ENCODE results near the gene ARV1.
"Not testable (repeated sequence)": the region's sequence is repeated elsewhere in the genome, so short reads cannot be mapped to it uniquely, and the experiment has no call there.

Gene ARV1

DNA sequence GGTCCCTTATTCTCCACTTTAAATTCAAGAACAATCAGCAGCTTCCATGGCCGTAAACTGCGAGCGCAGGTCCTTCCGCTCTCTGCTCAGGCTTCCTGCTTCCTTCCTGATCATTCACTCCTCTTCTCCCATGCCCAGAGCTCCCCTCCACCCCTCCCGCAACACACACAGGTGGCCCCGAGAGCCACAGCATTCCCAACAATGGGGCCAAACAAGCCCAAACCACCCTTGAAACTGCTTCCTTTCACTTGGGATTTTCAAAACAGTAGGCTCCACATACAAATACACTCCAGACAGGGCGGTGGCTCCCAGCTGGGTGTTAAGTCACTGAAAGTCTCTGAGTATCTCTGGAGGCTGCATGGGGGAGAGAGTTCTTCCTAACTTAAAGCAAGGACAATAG lies 49.8 kb downstream of the ARV1 start:
- H3K36me3 ChIP-seq (ENCODE audit: insufficient read depth, low read length) = peaks cover 8% of the 10 kb centered on the region
- H2AFZ ChIP-seq (ENCODE audit: low read depth, low read length) = no peak overlapping the region
- H3K9me3 ChIP-seq (ENCODE audit: low read length) = peaks cover 4% of the 10 kb centered on the region
- H3K4me3 ChIP-seq (ENCODE audit: low read length) = no peak overlapping the region
- no peaks in the 10 kb centered on the region for H3K4me1 ChIP-seq (ENCODE audit: insufficient read depth, low read length)
- H3K27me3 ChIP-seq (ENCODE audit: insufficient read depth, low read length) = no peaks in the 10 kb centered on the region

DNA sequence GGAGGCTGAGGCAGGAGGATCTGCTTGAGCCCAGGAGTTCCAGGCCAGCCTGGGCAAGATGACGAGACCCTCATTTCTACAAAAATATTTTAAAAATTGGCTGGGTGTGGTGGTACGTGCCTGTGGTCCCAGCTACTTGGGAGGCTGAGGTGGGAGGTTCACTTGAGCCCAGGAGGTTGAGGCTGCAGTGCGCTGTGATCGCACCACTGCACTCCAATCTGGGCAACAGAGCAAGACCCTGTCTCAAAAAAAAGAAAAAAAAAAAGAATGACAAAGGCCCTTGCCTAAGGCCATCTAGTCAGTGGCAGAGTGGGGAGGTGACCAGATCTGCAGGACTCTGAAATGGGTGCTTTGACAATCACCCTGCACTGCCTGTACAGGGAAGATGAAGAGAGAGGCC lies 50.4 kb downstream of the ARV1 start:
- H3K36me3 ChIP-seq (ENCODE audit: insufficient read depth, low read length); H3K9me3 ChIP-seq (ENCODE audit: low read length); H3K27me3 ChIP-seq (ENCODE audit: insufficient read depth, low read length); H3K4me3 ChIP-seq (ENCODE audit: low read length); H3K4me1 ChIP-seq (ENCODE audit: insufficient read depth, low read length); H2AFZ ChIP-seq (ENCODE audit: low read depth, low read length): not testable (repeated sequence)

DNA sequence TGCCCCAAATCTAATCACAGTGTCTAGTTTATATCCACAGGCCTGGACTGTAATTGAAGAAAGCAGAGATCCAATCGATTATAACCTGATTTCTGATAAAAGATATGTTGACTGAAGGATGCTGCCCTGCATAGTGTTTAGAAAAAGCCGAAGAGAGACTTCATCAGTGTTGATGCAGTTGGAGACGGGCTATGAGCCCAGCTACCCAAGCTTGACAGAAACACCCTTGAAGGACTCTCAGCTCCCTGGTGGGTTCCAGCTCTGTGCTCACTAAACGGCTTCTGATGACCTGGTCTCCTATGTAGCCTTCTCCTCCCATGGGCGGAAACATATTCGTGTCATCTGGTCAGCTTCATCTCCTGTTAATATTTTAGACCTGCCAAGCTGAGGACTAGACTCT lies 50.9 kb downstream of the ARV1 start:
- Histone ChIP-seq H3K36me3 (ENCODE audit: insufficient read depth, low read length) (peaks cover 8% of the 10 kb centered on the region), H3K9me3 (ENCODE audit: low read length) (peaks cover 4% of the 10 kb centered on the region), H3K4me3 (ENCODE audit: low read length) (no peak overlapping the region), H3K27me3 (ENCODE audit: insufficient read depth, low read length) (no peaks in the 10 kb centered on the region), H3K4me1 (ENCODE audit: insufficient read depth, low read length) (no peaks in the 10 kb centered on the region), H2AFZ (ENCODE audit: low read depth, low read length) (no peak overlapping the region)

DNA sequence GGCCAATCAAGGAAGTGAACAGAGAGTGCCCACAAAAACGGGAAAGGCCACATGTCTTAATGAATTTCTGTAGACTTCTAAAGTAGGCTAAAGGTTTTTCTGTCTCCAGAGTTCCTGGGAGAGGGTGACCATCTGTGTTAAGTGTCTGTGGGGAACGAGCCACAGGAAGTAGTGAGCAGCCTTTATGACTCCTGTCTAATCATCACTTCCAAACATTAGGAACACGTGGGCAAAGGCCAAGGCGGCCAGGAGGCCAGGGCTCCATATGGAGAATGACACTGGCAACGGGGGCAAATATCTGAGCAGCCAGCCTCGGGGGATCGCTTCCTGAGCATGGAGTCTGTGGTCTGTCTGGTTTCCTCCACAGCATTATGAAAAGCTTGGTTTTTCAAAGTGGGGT lies 54.1 kb downstream of the ARV1 start:
- Histone ChIP-seq H3K9me3 (ENCODE audit: low read length) (no peaks in the 10 kb centered on the region), H3K4me3 (ENCODE audit: low read length) (no peak overlapping the region), H3K4me1 (ENCODE audit: insufficient read depth, low read length) (no peaks in the 10 kb centered on the region), H3K36me3 (ENCODE audit: insufficient read depth, low read length) (peaks cover 7% of the 10 kb centered on the region), H2AFZ (ENCODE audit: low read depth, low read length) (no peak overlapping the region), H3K27me3 (ENCODE audit: insufficient read depth, low read length) (no peaks in the 10 kb centered on the region)

DNA sequence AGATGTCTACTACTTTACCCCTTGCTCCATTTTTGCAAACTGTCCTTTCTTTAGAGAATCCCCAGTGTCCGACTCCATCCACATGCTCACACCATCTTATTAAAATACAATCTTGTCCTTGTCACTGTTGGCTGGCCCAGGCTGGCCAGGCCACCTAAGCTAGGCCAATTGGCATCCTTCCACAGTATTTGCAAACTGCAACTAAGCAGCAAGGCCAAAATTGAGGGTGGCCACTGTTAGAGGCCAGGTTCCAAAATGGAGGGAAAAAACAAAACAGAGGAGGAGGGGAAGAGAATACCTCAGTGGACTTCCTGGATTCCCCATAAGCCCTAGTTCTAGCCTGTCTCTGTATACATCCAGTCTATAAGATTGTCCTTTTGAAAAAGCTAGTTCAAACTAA lies 56.9 kb downstream of the ARV1 start:
- Histone ChIP-seq H3K9me3 (ENCODE audit: low read length) (no peaks in the 10 kb centered on the region), H3K27me3 (ENCODE audit: insufficient read depth, low read length) (no peaks in the 10 kb centered on the region), H3K4me3 (ENCODE audit: low read length) (no peak overlapping the region), H2AFZ (ENCODE audit: low read depth, low read length) (no peak overlapping the region), H3K4me1 (ENCODE audit: insufficient read depth, low read length) (peaks cover 15% of the 10 kb centered on the region), H3K36me3 (ENCODE audit: insufficient read depth, low read length) (peaks cover 3% of the 10 kb centered on the region)

DNA sequence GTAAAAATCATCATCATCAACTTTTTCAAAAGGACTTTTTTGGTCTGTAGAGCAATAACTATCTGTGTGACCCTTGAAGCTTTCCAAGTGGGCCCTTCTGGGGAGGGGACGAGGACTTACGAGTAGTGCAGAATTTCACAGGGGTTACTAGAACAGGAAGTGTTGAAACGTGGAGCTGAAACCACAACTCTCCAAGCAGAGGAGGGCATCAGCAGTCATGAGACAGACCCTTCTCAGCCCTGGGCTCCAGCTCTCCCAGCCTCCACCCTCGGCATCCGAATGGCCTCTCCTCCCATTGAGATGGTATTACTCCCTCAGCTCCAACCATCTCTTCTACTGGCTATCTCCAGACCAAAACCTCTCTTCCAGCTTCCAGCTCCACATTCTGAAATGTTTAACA lies 57.5 kb downstream of the ARV1 start:
- Histone ChIP-seq H3K36me3 (ENCODE audit: insufficient read depth, low read length) (peaks cover 3% of the 10 kb centered on the region), H3K27me3 (ENCODE audit: insufficient read depth, low read length) (no peaks in the 10 kb centered on the region), H3K9me3 (ENCODE audit: low read length) (no peaks in the 10 kb centered on the region), H3K4me3 (ENCODE audit: low read length) (no peak overlapping the region), H3K4me1 (ENCODE audit: insufficient read depth, low read length) (peaks cover 21% of the 10 kb centered on the region), H2AFZ (ENCODE audit: low read depth, low read length) (no peak overlapping the region)

DNA sequence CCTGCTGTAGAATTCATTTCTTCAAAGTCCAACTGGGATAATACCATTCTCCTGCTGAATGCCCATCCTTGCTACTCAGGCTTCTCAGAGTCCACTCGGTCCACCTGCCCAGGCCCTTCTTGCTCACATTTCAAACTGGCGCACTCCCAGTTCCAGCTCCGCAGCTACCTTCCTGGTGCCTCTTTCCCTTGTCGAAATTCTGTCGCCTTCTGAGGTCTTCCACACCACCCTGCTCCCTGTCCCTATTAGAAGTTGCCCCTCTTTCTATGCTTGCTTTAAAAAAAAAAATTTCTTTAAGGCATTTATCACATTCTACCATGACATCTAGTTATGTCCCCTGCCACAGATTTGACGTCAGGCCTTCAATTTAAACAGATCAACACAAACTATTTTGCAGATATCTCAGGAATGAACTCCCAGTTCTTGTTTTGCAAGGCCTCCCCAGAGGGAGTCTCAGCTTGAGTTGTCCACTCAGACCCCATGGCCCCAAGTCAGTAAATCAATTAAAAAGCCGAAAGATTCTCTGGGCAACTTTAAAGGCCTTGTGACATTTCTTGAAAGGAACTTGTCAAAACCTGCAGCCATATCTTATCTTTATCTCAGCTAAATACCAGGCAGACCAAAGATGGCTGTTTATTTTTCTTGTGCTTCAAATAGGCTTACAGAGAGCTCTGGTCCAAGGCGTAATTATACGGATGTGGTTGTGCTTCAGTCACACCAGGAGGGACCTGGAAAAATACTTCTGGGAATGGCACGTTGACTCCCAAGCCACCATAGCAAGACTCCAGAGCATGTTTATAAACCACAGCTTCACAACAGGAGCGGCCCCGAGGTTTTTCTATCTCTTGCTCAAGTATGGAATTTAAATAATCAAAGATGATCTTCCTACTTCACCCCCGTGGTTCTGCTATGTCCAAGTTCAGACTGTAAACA lies 59.0 kb downstream of the ARV1 start:
- peaks cover 3% of the 10 kb centered on the region for H3K36me3 ChIP-seq (ENCODE audit: insufficient read depth, low read length)
- H3K4me1 ChIP-seq (ENCODE audit: insufficient read depth, low read length) = peaks cover 21% of the 10 kb centered on the region
- no peak overlapping the region for H2AFZ ChIP-seq (ENCODE audit: low read depth, low read length)
- H3K4me3 ChIP-seq (ENCODE audit: low read length) = peak overlapping the region; percentile 59
- H3K9me3 ChIP-seq (ENCODE audit: low read length) = no peaks in the 10 kb centered on the region
- H3K27me3 ChIP-seq (ENCODE audit: insufficient read depth, low read length) = no peaks in the 10 kb centered on the region

DNA sequence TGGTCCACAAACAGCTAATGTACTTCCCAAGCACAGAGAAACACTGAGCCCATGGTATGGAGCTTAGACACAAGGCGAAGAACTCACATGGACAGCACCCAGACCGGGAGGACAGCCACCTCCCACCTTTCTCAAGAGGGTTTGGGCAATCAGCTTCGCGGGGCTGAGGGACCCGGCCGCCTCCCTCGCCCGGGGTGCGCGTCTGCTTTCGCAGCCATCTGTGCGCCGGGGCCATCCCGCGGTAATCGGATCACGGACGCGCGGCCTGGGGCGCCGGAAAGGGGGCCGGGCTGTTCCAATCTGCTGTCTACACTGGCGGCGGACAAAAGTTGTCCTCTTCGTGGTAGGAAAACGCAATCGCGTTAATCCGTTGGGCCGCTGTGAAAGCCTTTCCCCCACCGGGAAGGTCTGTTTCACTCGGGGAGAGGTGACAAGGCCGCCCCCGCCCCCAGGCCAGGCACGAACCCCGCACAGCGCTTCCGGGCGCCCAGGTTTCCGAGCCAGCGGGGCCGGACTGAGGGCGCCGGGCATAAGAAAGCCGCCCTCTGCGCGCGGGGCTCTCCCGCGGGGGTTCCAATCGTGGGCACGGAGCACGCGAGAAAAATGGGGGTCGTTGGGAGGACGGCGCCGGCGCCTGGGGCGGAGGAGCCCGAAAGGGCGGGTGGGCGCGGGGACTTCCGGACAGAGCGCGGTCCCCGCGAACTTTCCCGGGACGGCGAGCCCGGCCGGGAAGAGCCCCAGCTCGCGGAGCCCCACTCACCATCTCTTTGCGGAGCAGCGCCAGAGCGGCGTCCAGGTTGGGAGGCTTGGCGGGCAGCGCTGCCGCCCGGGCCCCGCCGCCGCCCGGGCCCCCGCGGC lies 60.5 kb downstream of the ARV1 start:
- Histone ChIP-seq H2AFZ (ENCODE audit: low read depth, low read length) (peak overlapping the region; percentile 93), H3K36me3 (ENCODE audit: insufficient read depth, low read length) (no peaks in the 10 kb centered on the region), H3K4me3 (ENCODE audit: low read length) (peak overlapping the region; percentile 59), H3K9me3 (ENCODE audit: low read length) (peaks cover under 1% of the 10 kb centered on the region), H3K4me1 (ENCODE audit: insufficient read depth, low read length) (peaks cover 21% of the 10 kb centered on the region), H3K27me3 (ENCODE audit: insufficient read depth, low read length) (no peaks in the 10 kb centered on the region)

DNA sequence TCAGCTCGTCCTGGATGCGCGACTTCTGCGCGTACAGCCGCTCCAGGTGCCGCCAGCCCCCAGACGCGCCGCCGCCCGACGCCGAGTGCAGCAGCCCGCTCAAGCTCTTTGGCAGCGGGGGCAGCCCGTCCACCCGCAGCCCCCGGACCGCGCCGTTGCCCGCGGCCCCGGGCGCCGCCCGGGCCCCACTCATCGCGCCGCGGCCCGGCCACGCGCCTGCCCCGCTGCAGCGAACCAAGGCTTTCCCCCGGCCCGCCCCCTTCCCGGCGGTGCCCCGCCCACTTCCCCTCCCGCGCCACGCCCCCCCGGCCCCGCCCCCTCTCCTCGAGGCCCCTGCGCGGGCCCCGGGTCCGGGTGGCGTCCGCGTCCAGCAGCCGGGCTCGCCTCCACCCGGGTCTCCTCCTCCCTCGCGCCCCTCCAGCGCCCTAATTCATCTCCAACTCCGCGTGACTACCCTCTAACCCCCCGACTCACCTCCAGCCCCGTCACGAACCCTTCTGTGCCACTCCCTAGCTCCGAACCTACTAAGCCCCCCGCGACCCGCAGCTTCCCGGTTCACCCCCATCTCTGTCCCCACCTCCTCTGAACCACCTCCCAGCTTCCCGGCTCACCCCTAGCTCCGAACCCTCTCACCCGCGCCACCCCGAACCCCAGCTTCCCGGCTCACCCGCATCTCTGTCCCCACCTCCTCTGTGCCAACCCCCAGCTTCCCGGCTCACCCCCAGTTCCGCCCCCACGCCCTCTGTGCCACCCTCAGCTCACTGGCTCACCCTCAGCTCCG lies 61.3 kb downstream of the ARV1 start, which contains the start of gene FAM89A:
TSS of gene FAM89A (minus strand) at position 236 of the 781 bp plus-strand sequence. CDS start at position 193, 43 bp downstream.
- Histone ChIP-seq H2AFZ (ENCODE audit: low read depth, low read length) (peak within 1 kb of the TSS; percentile 93), H3K36me3 (ENCODE audit: insufficient read depth, low read length) (no peaks in the 10 kb centered on the region), H3K27me3 (ENCODE audit: insufficient read depth, low read length) (peaks cover 3% of the 10 kb centered on the region), H3K9me3 (ENCODE audit: low read length) (peaks cover 7% of the 10 kb centered on the region), H3K4me1 (ENCODE audit: insufficient read depth, low read length) (peaks cover 21% of the 10 kb centered on the region), H3K4me3 (ENCODE audit: low read length) (peak within 1 kb of the TSS; percentile 59)

DNA sequence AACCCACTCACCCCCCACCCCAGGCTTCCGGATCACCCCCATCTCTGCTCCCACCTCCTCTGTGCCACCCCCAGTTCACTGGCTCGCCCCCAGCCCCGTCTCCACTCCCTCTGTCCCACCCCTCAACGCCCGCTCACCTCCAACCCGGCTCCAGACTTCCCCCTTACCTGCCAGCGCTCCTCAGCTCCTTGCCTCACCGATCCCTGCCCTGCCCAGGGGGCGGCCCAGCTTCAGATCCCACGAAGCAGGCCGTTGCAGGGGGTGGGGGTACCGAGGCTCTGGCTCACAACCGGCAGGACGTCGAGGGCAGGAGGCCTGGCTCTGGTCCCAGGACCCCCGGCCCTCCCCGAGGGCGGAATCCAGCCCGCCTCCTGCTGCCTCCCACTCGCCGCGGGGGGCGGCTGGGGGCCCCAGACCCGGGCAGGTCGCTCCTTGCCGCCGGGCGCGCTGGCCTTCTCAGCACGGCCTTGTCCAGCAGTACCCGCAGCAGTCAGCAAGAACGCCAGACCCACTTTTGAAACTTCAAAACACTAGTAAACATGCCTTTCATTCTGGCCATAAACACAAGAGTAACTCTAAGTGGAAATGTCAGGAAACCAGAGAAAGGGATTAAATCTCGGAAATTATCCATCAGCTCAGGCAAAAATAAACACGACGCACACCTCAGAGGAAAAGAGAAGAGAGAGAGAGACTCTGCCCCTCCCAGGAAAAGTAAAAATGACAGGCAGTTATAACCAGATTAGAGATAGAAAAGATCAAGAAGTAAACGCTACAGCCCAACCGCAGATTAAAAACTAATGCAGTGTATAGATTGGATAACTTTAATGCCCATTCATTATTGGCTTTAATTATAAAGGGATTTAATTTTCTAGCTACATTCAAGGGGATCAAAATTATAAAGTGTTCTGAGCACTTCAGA lies 62.2 kb downstream of the ARV1 start:
- H3K9me3 ChIP-seq (ENCODE audit: low read length) = peaks cover 7% of the 10 kb centered on the region
- H3K36me3 ChIP-seq (ENCODE audit: insufficient read depth, low read length) = no peaks in the 10 kb centered on the region
- no peak overlapping the region for H3K4me3 ChIP-seq (ENCODE audit: low read length)
- peaks cover 21% of the 10 kb centered on the region for H3K4me1 ChIP-seq (ENCODE audit: insufficient read depth, low read length)
- H3K27me3 ChIP-seq (ENCODE audit: insufficient read depth, low read length) = peaks cover 3% of the 10 kb centered on the region
- H2AFZ ChIP-seq (ENCODE audit: low read depth, low read length) = peak overlapping the region; percentile 78

DNA sequence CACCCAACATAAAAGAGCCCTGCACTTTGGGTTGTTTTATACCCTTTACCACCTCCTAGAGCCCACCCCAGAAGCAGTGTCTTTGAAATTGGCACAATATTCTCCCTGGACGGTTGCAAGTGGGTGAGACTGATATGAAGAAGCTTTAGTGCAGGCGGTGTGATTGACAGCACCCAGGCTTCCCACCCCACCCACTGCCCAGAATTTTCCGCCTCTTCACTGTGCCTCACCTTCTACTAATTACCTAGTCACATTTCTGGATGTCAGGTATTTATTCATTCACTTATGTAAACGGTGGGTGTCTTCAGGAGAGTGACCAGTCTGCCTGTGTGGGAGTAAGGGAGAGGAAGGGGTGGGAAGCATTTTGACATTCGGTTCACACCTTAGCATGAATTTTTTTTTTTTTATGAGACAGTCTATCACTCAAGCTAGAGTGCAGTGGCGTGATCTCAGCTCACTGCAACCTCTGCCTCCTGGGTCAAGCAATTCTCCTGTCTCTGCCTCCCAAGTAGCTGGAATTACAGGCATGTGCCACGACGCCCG lies 62.9 kb downstream of the ARV1 start:
- Histone ChIP-seq H3K4me3 (ENCODE audit: low read length) (no peak overlapping the region), H3K9me3 (ENCODE audit: low read length) (peaks cover 7% of the 10 kb centered on the region), H2AFZ (ENCODE audit: low read depth, low read length) (no peak overlapping the region), H3K36me3 (ENCODE audit: insufficient read depth, low read length) (no peaks in the 10 kb centered on the region), H3K27me3 (ENCODE audit: insufficient read depth, low read length) (peaks cover 4% of the 10 kb centered on the region), H3K4me1 (ENCODE audit: insufficient read depth, low read length) (peaks cover 21% of the 10 kb centered on the region)

DNA sequence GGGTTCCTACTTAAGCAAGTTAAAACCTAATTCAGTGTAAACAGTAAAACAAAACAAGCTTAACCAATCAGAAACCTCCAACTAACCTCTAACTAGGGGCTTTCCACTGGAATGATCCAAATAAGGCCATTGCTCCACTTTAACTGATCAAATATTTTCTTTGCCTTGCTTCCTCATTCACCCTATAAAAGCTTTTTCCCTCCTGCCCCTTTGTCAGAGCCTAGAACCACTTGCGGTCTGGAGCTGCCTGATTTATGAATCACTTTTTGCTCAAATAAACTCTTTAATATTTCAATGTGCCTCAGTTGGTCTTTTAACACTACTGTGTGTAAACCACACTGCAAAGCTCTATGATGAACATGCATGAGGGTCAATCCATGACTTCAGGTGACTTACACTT lies 65.7 kb downstream of the ARV1 start:
- H3K27me3 ChIP-seq (ENCODE audit: insufficient read depth, low read length) = peaks cover 12% of the 10 kb centered on the region
- H2AFZ ChIP-seq (ENCODE audit: low read depth, low read length) = no peak overlapping the region
- H3K36me3 ChIP-seq (ENCODE audit: insufficient read depth, low read length) = no peaks in the 10 kb centered on the region

More for the DNA sequence above, 65.7 kb downstream of the ARV1 start:
- no peak overlapping the region for H3K4me3 ChIP-seq (ENCODE audit: low read length)
- H3K4me1 ChIP-seq (ENCODE audit: insufficient read depth, low read length) = peaks cover 10% of the 10 kb centered on the region
- peaks cover 7% of the 10 kb centered on the region for H3K9me3 ChIP-seq (ENCODE audit: low read length)

Measured in neuron (in vitro differentiated cells).